Ecto neural progenitor cell (in vitro differentiated cells): Measurements from ENCODE around the gene AADAT.
"Not testable (repeated sequence)": the region's sequence is repeated elsewhere in the genome, so short reads cannot be mapped to it uniquely, and the experiment has no call there.

ENCODE experiments used
- DNase-seq: peaks from one replicate; pipeline ENCODE4 v3.0.0-alpha.2; 2018; ENCODE audit warnings: low spot score

Gene AADAT

GRCh38 chr4:170090352-170091052 lies 746 bp upstream of the AADAT start:
- DNase-seq: no peak

- DNase-seq: peak; percentile 63
These were observed 485 bp downstream of the AADAT start for GRCh38 chr4:170089274-170089667.

GRCh38 chr4:170088716-170089115 lies 1.0 kb downstream of the AADAT start:
- no peak for DNase-seq

- no peak for DNase-seq
These were observed 2.5 kb downstream of the AADAT start for GRCh38 chr4:170087163-170087700.

GRCh38 chr4:170083541-170083940 lies 6.2 kb downstream of the AADAT start:
- no peak for DNase-seq

- DNase-seq: no peak
These were observed 9.3 kb downstream of the AADAT start for GRCh38 chr4:170080496-170080895.

- DNase-seq: no peak
These were observed 9.8 kb downstream of the AADAT start for GRCh38 chr4:170079981-170080380.

GRCh38 chr4:170071196-170071595 lies 18.6 kb downstream of the AADAT start:
- no peak for DNase-seq

- DNase-seq: no peak
These were observed 21.2 kb downstream of the AADAT start for GRCh38 chr4:170068438-170069128.

GRCh38 chr4:170059421-170059820 lies 30.3 kb downstream of the AADAT start:
- no peak for DNase-seq

GRCh38 chr4:170058826-170059225 lies 30.9 kb downstream of the AADAT start:
- DNase-seq: no peak

- DNase-seq: no peak
These were observed 31.9 kb downstream of the AADAT start for GRCh38 chr4:170057866-170058265.

GRCh38 chr4:170052919-170053318 lies 36.8 kb downstream of the AADAT start:
- no peak for DNase-seq

GRCh38 chr4:170051402-170051801 lies 38.4 kb downstream of the AADAT start:
- DNase-seq: no peak

GRCh38 chr4:170049766-170050165 lies 40.0 kb downstream of the AADAT start:
- DNase-seq: no peak

- no peak for DNase-seq
These were observed 41.9 kb downstream of the AADAT start for GRCh38 chr4:170047771-170048354.

- DNase-seq: not testable (repeated sequence)
These were observed 43.6 kb downstream of the AADAT start for GRCh38 chr4:170046156-170046555.

GRCh38 chr4:170040031-170040680 lies 49.6 kb downstream of the AADAT start:
- no peak for DNase-seq

GRCh38 chr4:170038769-170039168 lies 51.0 kb downstream of the AADAT start:
- no peak for DNase-seq

- DNase-seq: no peak
These were observed 51.5 kb downstream of the AADAT start for GRCh38 chr4:170038232-170038631.

GRCh38 chr4:170037481-170037880 lies 52.3 kb downstream of the AADAT start:
- DNase-seq: no peak

GRCh38 chr4:170035845-170036244 lies 53.9 kb downstream of the AADAT start:
- no peak for DNase-seq

- no peak for DNase-seq
These were observed 54.5 kb downstream of the AADAT start for GRCh38 chr4:170035231-170035630.
